Fibroblast of skin of abdomen (primary cell): ENCODE measurements around the gene DYNLT1.
A peak's percentile ranks its signal among the peaks of the same experiment; 100 is the strongest.
"Not testable (repeated sequence)": the region's sequence is repeated elsewhere in the genome, so short reads cannot be mapped to it uniquely, and the experiment has no call there.

Experiments used
- DNase-seq: peaks from one replicate; pipeline ENCODE4 v3.0.0-alpha.2; 2013

The DYNLT1 gene

DNA sequence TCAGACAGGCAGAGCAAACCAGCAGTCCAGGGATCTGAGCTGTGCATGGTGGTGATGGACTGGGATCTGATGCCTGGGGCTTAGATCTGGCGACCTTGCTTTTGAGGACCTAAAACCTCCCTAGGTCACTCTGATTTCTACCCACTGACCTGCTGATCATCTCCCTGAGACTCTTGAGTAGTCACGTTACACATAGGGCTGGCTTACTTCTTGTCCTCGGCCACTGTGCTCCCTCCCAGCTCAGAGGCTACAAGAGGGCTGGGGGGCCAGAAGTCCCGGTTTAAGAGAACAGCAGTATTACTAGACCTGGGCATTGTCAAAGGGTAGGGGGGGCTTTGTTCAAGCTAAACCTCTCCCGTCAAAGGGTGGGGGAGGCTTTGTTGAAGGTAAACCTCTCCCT lies 5.5 kb downstream of the DYNLT1 start:
- DNase-seq: no peak

DNA sequence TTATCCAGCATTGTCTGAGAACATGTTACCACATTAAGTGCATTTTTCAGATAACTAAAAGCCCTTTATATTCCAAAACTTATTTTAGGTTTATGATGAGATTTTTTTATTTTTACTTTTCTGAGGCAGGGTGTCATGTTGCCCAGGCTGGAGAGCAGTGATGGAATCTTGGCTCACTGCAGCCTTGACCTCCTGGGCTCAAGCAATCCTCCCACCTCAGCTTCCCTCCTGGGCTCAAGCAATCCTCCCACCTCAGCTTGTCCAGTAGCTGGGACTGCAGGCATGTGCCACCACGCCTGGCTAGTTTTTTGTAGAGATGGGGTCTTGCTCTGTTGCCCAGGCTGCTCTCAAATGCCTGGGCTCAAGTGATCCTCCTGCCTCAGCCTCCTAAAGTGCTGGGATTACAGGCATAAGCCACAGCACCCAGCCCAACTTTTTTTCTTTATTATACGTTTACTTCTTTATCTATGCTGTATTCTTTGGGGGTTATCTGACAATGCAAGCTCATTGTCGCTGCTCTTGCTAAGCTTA lies 6.2 kb downstream of the DYNLT1 start:
- no peak for DNase-seq

DNA sequence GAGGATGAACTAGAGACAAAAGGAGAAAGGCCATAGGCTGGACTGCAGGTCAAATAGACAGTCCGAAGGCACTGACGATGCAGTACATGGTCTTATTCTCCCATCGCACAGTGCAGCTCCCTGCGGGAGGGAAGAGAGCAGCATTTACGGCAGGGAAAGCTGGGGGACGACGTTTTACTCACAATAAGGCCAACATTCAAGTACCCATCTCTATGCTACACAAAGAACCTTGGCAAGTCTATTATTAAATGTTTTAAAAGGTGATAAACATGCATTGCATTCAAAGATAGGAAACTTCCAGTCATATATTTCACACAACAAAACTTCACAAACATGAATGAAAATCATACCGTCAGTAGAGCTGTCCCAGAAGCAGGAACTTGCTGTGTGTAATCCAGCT lies 7.8 kb downstream of the DYNLT1 start:
- DNase-seq: no peak

- DNase-seq: no peak
These were observed 9.0 kb downstream of the DYNLT1 start for GRCh38 chr6:158635427-158636073.

GRCh38 chr6:158634695-158635426 lies 9.7 kb downstream of the DYNLT1 start:
- DNase-seq: no peak

- no peak for DNase-seq
These were observed 11.4 kb downstream of the DYNLT1 start for GRCh38 chr6:158633127-158633526.

DNA sequence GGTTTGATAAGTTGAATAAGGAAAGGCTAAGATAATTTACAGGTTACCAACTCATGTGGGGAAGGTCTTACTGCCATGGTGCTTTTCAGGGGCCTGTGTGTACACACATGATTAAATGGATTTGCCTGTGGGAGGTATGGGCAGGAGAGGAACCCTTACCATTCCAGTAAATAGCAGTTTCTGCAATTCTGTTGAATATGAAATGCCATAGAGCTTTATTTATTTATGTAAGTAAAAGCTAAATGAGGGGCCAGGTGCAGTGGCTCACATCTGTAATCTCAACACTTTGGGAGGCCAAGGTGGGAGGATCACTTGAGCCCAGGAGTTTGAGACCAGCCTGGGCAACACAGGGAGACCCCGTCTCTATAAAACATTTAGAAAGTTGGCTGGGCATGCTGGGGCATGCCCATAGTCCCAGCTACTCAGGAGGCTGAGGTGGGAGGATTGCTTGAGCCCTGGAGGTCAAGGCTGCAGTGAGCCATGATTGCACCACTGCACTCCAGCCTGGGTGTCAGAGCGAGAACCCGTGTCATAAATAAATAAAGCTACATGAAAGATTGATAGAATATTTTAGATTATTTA lies 11.9 kb downstream of the DYNLT1 start:
- DNase-seq: not testable (repeated sequence)

DNA sequence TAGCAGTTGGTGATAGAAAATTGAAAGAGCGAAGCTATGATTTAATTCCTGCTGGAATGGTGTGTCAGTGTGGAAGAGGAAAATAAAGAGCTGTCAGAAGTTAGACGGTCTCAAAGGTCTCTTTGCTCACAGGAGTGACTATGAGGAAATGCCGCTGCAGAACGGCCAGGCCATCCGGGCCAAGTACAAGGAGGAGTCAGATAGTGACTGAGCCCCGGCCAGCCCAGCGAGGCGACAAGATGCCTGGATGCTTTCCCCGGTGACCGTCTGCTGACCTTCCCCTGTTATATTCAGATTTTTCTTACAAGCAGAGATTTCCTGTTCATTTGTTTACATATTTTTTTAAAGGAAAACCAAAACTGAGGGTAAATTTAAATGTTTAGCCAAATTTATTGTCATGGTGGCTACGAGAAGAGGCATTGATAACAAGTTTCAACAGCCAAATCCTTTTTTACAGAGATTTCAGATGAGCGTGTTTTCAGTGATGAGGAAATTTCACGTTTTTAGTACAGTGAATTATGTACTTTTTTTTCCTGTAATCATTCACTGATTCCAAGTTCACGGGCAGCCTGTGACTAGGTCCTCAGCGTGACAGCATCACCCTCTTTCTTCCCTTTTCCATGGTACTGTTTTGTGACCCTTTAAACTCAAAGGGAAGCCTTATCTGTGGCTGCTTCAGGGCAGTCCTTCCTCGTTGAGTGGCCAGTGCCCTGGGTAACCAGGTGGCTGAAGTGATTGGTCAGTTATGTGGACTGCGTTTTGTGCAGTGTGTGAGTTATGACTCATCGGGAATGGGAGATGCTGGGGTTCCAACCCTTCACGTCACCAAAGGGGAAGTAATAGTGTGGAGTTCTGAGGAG lies 12.6 kb downstream of the DYNLT1 start:
- peak; percentile 32 for DNase-seq

GRCh38 chr6:158630938-158631616 lies 13.5 kb downstream of the DYNLT1 start:
- DNase-seq: no peak

GRCh38 chr6:158629367-158630221 lies 14.9 kb downstream of the DYNLT1 start:
- no peak for DNase-seq

GRCh38 chr6:158628542-158628941 lies 16.0 kb downstream of the DYNLT1 start:
- no peak for DNase-seq

- no peak for DNase-seq
These were observed 16.7 kb downstream of the DYNLT1 start for GRCh38 chr6:158627940-158628211.

GRCh38 chr6:158627168-158627939 lies 17.2 kb downstream of the DYNLT1 start:
- DNase-seq: no peak

DNA sequence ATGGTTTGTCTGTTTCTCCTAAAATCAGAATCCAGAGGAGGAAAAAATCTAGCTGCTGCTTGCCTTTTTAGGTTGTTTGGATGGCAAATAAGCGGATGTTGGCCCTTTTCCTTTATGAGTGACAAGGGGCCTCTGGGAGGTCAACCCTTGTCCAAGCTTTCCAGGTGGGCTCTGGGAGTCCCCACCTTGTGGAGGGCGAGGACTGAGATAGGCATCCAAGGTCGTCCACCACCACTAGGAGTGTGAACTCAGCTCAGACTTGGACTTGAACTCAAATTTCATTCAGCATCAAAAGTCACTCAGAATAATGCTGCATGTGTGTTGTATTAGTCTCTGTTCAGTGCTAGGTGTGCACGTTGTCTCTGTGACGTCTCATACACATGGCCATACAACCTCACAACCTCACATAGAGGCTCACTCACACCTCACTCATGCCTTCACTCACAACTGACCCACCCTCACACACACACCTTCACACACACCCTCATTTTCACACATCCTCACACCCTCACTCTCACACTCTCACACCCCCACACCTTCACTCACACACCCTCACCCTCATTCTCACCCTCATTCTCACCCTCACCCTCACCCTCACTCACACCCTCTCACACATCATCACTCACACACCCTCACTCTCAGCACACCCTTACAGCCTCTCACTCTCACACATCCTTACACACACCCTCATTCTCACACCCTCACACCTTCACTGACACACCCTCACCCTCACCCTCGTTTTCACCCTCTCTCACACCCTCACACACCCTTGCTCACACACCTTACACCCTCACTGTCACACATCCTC lies 18.0 kb downstream of the DYNLT1 start:
- DNase-seq: no peak

- DNase-seq: no peak
These were observed 18.6 kb downstream of the DYNLT1 start for GRCh38 chr6:158625881-158626305.

DNA sequence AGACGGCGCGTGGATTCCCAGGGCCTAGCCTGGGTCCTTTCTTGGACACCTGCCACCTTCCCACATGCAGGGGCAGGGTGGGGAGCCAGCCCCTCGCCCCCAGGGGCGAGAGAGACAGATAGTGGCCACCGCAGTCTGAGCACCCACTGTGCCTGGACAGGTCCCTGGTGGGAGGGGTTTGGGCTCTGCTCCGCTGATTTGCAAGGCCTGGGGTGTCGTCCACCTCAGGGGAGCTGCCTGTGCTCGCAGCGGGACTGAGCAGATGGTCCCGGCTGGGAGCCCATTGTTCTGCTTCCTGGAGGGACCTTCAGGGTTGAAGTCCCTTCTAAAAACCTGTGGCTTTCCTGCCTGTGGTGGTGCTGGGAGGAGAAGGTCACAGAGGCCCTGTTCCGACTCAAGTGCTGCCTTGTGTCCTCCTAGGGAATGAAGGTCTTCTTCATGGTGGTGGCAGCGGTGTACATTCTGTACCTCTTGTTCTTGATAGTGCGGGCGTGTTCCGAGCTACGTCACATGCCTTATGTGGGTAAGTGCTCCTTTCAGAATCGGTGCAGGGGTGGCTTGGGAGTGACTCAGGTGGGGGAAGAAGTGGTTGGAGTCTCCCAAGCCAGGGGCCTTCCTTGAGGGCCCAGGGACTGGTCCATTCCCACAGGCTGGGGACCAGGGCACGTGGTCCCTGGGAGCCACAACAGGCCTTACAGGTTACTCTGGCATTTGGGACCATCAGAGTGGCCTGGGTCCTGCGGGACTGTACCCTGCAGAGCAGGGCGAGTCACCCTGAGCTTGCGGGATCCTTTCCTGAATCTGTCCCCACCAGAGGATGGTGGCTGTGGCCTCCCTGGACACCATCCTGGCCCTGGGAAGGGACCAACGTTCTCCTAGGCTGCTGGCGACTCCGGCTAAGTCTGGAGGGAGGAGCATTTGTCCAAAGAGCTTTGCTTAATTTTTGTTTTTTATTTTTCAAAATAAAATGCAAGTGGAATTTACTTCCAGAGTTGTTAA lies 19.6 kb downstream of the DYNLT1 start:
- DNase-seq: no peak

GRCh38 chr6:158622545-158623190 lies 21.9 kb downstream of the DYNLT1 start:
- DNase-seq: no peak
